ENCODE results near the gene CHL1. TPM values are rescaled to one million over a fixed set of nuclear protein-coding genes. Genes with fewer than 3 reads are reported as not detected.

The CHL1 gene
- total and polyA plus RNA-seq, 2 experiments from 2014 or later, result 0.20 TPM; not detected in 1

DNA sequence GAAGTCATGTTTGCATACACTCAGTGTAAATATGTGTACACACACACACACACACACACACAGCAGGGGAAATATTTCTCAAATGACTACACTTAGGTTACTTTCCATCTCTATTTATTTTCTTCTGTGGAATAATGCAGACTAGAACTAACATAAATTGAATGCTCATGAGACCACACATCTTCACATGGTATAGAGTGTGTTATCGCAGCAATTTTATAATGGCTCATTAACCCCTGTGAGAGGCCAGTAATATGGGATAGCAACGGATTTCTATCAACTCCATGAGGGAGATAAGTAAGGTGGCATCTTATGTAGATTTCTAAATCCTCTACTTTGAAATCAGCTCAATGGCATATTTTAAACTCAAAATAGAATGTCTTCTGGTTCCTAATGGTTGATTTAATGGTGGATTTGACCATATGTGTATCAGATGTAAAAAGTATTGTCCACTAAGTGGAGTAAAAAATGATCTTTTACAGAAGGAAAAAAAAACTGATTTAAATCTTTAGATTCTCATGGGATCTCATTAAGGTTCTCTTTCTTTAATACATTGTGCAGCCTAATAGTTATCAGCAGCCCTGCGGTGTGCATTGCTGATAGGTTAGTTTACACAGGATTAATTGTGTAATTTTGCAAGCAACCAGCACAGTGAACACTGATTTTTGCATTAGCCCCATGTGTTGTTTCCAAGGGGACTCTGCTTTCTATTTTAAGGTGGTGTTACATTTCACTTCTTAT, 32.0 kb downstream of the CHL1 start:
- no peak overlapping the region for H3K4me2 ChIP-seq
- H3K9me3 ChIP-seq (ENCODE audit: low read depth), result no peaks in the 10 kb centered on the region
- no peak overlapping the region for H2AFZ ChIP-seq
- H3K4me3 ChIP-seq, result no peak overlapping the region
- TF ChIP-seq, protein P1, sequence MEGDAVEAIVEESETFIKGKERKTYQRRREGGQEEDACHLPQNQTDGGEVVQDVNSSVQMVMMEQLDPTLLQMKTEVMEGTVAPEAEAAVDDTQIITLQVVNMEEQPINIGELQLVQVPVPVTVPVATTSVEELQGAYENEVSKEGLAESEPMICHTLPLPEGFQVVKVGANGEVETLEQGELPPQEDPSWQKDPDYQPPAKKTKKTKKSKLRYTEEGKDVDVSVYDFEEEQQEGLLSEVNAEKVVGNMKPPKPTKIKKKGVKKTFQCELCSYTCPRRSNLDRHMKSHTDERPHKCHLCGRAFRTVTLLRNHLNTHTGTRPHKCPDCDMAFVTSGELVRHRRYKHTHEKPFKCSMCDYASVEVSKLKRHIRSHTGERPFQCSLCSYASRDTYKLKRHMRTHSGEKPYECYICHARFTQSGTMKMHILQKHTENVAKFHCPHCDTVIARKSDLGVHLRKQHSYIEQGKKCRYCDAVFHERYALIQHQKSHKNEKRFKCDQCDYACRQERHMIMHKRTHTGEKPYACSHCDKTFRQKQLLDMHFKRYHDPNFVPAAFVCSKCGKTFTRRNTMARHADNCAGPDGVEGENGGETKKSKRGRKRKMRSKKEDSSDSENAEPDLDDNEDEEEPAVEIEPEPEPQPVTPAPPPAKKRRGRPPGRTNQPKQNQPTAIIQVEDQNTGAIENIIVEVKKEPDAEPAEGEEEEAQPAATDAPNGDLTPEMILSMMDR (IDR thresholded peaks at IDR 0.05; ENCODE audit: poor library complexity), result no peak
- TF ChIP-seq EZH2phosphoT487 (IDR thresholded peaks at IDR 0.05; ENCODE audit: low read depth, severe bottlenecking, unreplicated experiment), result no peak
- TF ChIP-seq EZH2 (IDR thresholded peaks at IDR 0.05; ENCODE audit: borderline replicate concordance), result no peak
- H3K79me2 ChIP-seq, result no peaks in the 10 kb centered on the region
- H3K27ac ChIP-seq, result no peak overlapping the region
- no peaks in the 10 kb centered on the region for H3K36me3 ChIP-seq (replicated peaks; ENCODE audit: insufficient read depth, low read depth)
- no peaks in the 10 kb centered on the region for H3K4me1 ChIP-seq (ENCODE audit: insufficient read depth)
- no peaks in the 10 kb centered on the region for H3K27me3 ChIP-seq
- no peaks in the 10 kb centered on the region for H3K9me2 ChIP-seq (replicated peaks; ENCODE audit: insufficient read depth)
- WGBS (ENCODE audit: low lambda C conversion rate, missing lambda C conversion rate), result 65% methylated on average over 3 of the region's 3 CpGs
- H4K20me1 ChIP-seq (ENCODE audit: insufficient read depth, poor library complexity, severe bottlenecking), result no peaks in the 10 kb centered on the region
- DNase-seq (ENCODE audit: low spot score), result no peak

DNA sequence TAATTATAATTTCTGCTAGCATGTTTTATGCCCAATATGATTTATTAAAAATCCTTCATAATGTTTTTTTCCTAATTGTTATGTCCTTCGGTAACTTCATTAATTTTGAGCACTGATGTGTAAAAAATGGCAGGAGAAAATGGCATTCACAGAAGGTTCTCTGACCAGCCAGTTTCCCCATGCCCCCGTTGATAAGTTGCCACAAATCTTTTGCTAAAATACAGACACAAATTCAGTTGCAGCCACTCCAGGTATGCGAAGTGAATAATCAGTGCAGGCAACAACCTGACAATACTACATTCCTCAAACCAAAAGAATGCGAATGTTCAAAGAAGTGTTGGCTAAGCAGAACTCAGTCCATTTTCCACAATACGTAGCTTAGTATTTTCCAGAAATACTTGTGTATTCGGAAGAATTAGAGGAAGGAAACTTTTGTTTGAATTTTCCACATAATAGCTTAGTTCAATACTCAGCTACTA, 32.7 kb downstream of the CHL1 start:
- no peak for DNase-seq (ENCODE audit: low spot score)
- Histone ChIP-seq H3K27me3 (no peaks in the 10 kb centered on the region), H3K9me3 (ENCODE audit: low read depth) (no peaks in the 10 kb centered on the region), H3K79me2 (no peaks in the 10 kb centered on the region), H2AFZ (no peak overlapping the region), H3K9me2 (replicated peaks; ENCODE audit: insufficient read depth) (no peaks in the 10 kb centered on the region), H3K4me3 (no peak overlapping the region), H4K20me1 (ENCODE audit: insufficient read depth, poor library complexity, severe bottlenecking) (no peaks in the 10 kb centered on the region), H3K27ac (no peak overlapping the region), H3K4me1 (ENCODE audit: insufficient read depth) (no peaks in the 10 kb centered on the region), H3K36me3 (replicated peaks; ENCODE audit: insufficient read depth, low read depth) (no peaks in the 10 kb centered on the region), H3K4me2 (no peak overlapping the region)
- TF ChIP-seq EZH2 (IDR thresholded peaks at IDR 0.05; ENCODE audit: borderline replicate concordance) (no peak), EZH2phosphoT487 (IDR thresholded peaks at IDR 0.05; ENCODE audit: low read depth, severe bottlenecking, unreplicated experiment) (no peak)
- TF ChIP-seq, protein P1 (IDR thresholded peaks at IDR 0.05; ENCODE audit: poor library complexity), result no peak
- WGBS (ENCODE audit: low lambda C conversion rate, missing lambda C conversion rate), result 64% methylated on average over 6 of the region's 6 CpGs

DNA sequence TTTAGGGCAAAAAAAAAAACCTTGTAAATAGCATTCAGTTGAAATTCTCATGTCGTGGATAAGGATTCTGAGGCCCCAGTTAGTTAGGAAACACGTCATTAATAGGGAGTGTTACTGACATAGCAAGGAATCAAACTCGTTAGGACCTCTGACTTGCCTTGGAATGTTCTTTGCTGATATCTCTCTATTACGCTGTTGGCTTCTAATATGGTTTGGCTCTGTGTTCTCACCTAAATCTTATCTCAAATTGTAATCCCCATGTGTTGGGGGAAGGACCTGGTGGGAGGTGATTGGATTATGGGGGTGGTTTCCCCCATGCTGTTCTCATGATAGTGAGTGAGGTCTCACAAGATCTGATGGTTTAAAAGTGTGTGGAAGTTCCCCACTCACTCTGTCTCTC, 40.3 kb downstream of the CHL1 start:
- no peaks in the 10 kb centered on the region for H3K9me3 ChIP-seq (ENCODE audit: low read depth)
- no peak for DNase-seq (ENCODE audit: low spot score)
- no peaks in the 10 kb centered on the region for H3K36me3 ChIP-seq (replicated peaks; ENCODE audit: insufficient read depth, low read depth)
- H3K27me3 ChIP-seq, result no peaks in the 10 kb centered on the region
- WGBS (ENCODE audit: low lambda C conversion rate, missing lambda C conversion rate), result 48% methylated on average over 4 of the region's 4 CpGs
- H4K20me1 ChIP-seq (ENCODE audit: insufficient read depth, poor library complexity, severe bottlenecking), result no peaks in the 10 kb centered on the region
- TF ChIP-seq, protein P1 (IDR thresholded peaks at IDR 0.05; ENCODE audit: poor library complexity), result no peak
- TF ChIP-seq EZH2phosphoT487 (IDR thresholded peaks at IDR 0.05; ENCODE audit: low read depth, severe bottlenecking, unreplicated experiment) (no peak), EZH2 (IDR thresholded peaks at IDR 0.05; ENCODE audit: borderline replicate concordance) (no peak)
- no peak overlapping the region for H3K27ac ChIP-seq
- no peaks in the 10 kb centered on the region for H3K4me1 ChIP-seq (ENCODE audit: insufficient read depth)
- H3K79me2 ChIP-seq, result no peaks in the 10 kb centered on the region
- H3K4me2 ChIP-seq, result no peak overlapping the region
- no peaks in the 10 kb centered on the region for H3K9me2 ChIP-seq (replicated peaks; ENCODE audit: insufficient read depth)
- H2AFZ ChIP-seq, result no peak overlapping the region
- no peak overlapping the region for H3K4me3 ChIP-seq

All from hepatocyte (in vitro differentiated cells).